SK-N-SH treated with all-trans-retinoic acid at 6 μM for 48 hours (cell line): ENCODE measurements around the gene LHX2.
"Not testable (repeated sequence)": the region's sequence is repeated elsewhere in the genome, so short reads cannot be mapped to it uniquely, and the experiment has no call there.

ENCODE experiments used
- ARNTL ChIP-seq: fragments of 450-650 bp; formaldehyde crosslinking; IDR thresholded peaks from 2 replicates; pipeline ENCODE4 v1.5.0; 2020; ENCODE audit warnings: low read depth, mild to moderate bottlenecking, moderate library complexity, borderline replicate concordance
- BACH2 ChIP-seq: fragments of 250-450 bp; sonication (Bioruptor Pico); IDR thresholded peaks from 2 replicates; pipeline ENCODE4 v1.9.0; 2021; ENCODE audit warnings: mild to moderate bottlenecking, borderline replicate concordance
- CREB5 ChIP-seq: fragments of 250-450 bp; sonication (Bioruptor Pico); IDR thresholded peaks from 2 replicates; pipeline ENCODE4 v1.5.1; 2020; ENCODE audit warnings: low read depth, mild to moderate bottlenecking, moderate library complexity
- CSRNP3 ChIP-seq: fragments of 250-450 bp; sonication (Bioruptor Pico); IDR thresholded peaks from 2 replicates; pipeline ENCODE4 v1.5.1; 2021; ENCODE audit warnings: mild to moderate bottlenecking, moderate library complexity
- GLIS3 ChIP-seq: fragments of 250-450 bp; sonication (Bioruptor Pico); IDR thresholded peaks from 2 replicates; pipeline ENCODE4 v1.5.0; 2020; ENCODE audit warnings: mild to moderate bottlenecking, moderate library complexity
- PPARA ChIP-seq: fragments of 250-450 bp; sonication (Bioruptor Pico); IDR thresholded peaks from 2 replicates; pipeline ENCODE4 v1.5.0; 2020; ENCODE audit warnings: mild to moderate bottlenecking, borderline replicate concordance
- RARB ChIP-seq: fragments of 250-450 bp; sonication (Bioruptor Pico); IDR thresholded peaks from 2 replicates; pipeline ENCODE4 v1.8.0; 2021; ENCODE audit warnings: mild to moderate bottlenecking, moderate library complexity
- TOX ChIP-seq: fragments of 250-450 bp; sonication (Bioruptor Pico); IDR thresholded peaks from 2 replicates; pipeline ENCODE4 v1.8.0; 2021; ENCODE audit warnings: mild to moderate bottlenecking, moderate library complexity, borderline replicate concordance
- ZNF565 ChIP-seq: fragments of 450-650 bp; formaldehyde crosslinking; conservative IDR thresholded peaks from 2 replicates; pipeline ENCODE4 v1.5.0; 2020; ENCODE audit warnings: low read depth, mild to moderate bottlenecking, moderate library complexity
- ZNF8 ChIP-seq: fragments of 450-650 bp; formaldehyde crosslinking; IDR thresholded peaks from 2 replicates; pipeline ENCODE4 v1.5.0; 2020; ENCODE audit warnings: mild to moderate bottlenecking, moderate library complexity
- TF ChIP-seq, protein P1 (sequence below): fragments of 250-450 bp; sonication (Bioruptor Pico); IDR thresholded peaks from 2 replicates; pipeline ENCODE4 v1.5.0; 2020; ENCODE audit warnings: mild to moderate bottlenecking, moderate library complexity

DNA sequence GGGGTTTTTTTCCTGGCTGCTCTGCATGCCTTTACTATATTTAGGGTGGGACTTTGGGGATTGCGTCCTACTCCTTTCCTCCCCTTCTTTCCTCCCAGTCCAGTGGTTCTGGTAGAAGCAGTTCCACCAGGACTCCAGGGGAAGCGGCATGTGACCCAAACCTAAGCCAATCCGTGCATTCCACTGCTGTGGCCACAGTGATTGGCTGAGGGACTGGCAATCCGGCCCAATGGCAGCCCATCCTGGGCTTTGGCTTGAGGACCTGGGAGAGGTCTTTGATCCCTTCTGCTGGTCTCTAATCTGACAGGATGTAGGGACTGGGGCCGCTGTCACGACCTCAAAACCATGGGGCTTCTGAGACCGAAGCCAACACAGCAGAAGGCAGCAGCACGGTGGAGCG lies 35.0 kb upstream of the LHX2 start:
- not testable (repeated sequence) for TF ChIP-seq ZNF565 (CRISPR knock-in tag); GLIS3 (CRISPR knock-in tag); ZNF8 (CRISPR knock-in tag); CREB5 (CRISPR knock-in tag); PPARA (CRISPR knock-in tag); RARB (CRISPR knock-in tag); BACH2 (CRISPR knock-in tag); ARNTL (CRISPR knock-in tag); TOX; CSRNP3
- TF ChIP-seq, protein P1, sequence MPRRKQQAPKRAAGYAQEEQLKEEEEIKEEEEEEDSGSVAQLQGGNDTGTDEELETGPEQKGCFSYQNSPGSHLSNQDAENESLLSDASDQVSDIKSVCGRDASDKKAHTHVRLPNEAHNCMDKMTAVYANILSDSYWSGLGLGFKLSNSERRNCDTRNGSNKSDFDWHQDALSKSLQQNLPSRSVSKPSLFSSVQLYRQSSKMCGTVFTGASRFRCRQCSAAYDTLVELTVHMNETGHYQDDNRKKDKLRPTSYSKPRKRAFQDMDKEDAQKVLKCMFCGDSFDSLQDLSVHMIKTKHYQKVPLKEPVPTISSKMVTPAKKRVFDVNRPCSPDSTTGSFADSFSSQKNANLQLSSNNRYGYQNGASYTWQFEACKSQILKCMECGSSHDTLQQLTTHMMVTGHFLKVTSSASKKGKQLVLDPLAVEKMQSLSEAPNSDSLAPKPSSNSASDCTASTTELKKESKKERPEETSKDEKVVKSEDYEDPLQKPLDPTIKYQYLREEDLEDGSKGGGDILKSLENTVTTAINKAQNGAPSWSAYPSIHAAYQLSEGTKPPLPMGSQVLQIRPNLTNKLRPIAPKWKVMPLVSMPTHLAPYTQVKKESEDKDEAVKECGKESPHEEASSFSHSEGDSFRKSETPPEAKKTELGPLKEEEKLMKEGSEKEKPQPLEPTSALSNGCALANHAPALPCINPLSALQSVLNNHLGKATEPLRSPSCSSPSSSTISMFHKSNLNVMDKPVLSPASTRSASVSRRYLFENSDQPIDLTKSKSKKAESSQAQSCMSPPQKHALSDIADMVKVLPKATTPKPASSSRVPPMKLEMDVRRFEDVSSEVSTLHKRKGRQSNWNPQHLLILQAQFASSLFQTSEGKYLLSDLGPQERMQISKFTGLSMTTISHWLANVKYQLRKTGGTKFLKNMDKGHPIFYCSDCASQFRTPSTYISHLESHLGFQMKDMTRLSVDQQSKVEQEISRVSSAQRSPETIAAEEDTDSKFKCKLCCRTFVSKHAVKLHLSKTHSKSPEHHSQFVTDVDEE (CRISPR knock-in tag), result not testable (repeated sequence)
